Measurements from ENCODE around the gene RNGTT. TPM values are rescaled to one million over a fixed set of nuclear protein-coding genes. Genes with fewer than 3 reads are reported as not detected.

RNGTT gene
- total RNA-seq, 1 donor from 2014 or later, result 14.6 TPM

DNA sequence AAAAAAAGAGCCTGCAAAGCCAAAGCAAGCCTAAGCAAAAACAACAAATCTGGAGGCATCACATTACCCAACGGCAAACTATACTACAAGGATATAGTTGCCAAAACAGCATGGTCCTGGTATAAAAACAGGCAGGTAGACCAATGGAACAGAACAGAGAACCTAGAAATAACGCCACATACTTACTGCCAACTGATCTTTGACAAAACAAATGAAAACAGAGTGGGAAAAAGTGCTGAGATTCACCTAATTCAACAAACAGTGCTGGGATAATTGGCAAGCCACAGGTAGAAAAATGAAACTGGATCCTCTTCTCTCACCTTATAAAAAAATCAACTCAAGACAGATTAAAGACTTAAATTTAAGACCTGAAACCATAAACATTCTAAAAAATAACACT is 291.8 kb downstream of the RNGTT start:
- Mint-ChIP-seq H3K9me3 (ENCODE audit: unreplicated experiment) (peaks cover 7% of the 10 kb centered on the region), H3K4me1 (ENCODE audit: unreplicated experiment) (no peaks in the 10 kb centered on the region), H3K36me3 (ENCODE audit: low read depth, unreplicated experiment) (peaks cover 29% of the 10 kb centered on the region), H3K27ac (ENCODE audit: unreplicated experiment) (no peak overlapping the region), H3K27me3 (ENCODE audit: unreplicated experiment) (no peaks in the 10 kb centered on the region), H3K4me3 (ENCODE audit: unreplicated experiment) (no peak overlapping the region)
- DNase-seq (ENCODE audit: low spot score), result no peak
- TF ChIP-seq, protein P1, sequence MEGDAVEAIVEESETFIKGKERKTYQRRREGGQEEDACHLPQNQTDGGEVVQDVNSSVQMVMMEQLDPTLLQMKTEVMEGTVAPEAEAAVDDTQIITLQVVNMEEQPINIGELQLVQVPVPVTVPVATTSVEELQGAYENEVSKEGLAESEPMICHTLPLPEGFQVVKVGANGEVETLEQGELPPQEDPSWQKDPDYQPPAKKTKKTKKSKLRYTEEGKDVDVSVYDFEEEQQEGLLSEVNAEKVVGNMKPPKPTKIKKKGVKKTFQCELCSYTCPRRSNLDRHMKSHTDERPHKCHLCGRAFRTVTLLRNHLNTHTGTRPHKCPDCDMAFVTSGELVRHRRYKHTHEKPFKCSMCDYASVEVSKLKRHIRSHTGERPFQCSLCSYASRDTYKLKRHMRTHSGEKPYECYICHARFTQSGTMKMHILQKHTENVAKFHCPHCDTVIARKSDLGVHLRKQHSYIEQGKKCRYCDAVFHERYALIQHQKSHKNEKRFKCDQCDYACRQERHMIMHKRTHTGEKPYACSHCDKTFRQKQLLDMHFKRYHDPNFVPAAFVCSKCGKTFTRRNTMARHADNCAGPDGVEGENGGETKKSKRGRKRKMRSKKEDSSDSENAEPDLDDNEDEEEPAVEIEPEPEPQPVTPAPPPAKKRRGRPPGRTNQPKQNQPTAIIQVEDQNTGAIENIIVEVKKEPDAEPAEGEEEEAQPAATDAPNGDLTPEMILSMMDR (IDR thresholded peaks at IDR 0.05; ENCODE audit: unreplicated experiment), result no peak

DNA sequence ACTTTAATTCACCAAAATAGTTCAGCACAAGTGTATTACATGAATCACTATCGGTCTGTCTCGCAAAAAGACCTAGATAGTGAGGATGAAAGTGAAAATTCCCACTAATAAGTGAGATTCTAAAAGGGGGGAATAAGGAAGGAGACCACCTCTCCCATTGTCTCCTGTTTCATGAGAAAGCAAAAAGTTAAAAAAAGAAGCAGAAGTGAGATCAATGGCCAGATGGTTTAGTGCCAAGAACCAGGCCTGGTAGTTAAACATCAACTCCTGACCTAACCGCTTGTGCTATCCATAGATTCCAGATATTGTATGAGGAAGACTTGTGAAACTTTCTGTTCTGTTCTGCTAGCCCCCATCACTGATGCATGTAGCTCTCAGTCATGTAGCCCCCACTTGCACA is 293.0 kb downstream of the RNGTT start:
- H3K4me3 Mint-ChIP-seq (ENCODE audit: unreplicated experiment), result no peak overlapping the region

DNA sequence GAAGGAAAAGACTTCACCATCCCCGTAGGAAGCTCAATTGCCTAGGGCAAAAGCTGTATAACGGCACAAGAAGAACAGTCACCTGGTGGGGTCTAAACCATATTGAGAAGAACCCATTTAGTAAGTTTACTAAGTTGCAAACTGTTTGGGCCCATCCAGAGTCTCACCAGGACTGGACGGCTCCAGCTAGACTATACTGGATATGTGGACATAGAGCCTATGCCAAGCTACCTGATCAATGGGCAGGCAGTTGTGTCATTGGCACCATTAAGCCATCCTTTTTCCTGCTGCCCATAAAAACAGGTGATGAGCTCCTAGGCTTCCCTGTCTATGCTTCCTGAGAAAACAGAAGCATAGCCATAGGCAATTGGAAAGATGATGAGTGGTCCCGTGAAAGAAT is 293.9 kb downstream of the RNGTT start:
- Mint-ChIP-seq H3K27me3 (ENCODE audit: unreplicated experiment) (no peaks in the 10 kb centered on the region), H3K36me3 (ENCODE audit: low read depth, unreplicated experiment) (peaks cover 34% of the 10 kb centered on the region), H3K9me3 (ENCODE audit: unreplicated experiment) (peaks cover 7% of the 10 kb centered on the region), H3K4me3 (ENCODE audit: unreplicated experiment) (no peak overlapping the region), H3K27ac (ENCODE audit: unreplicated experiment) (no peak overlapping the region), H3K4me1 (ENCODE audit: unreplicated experiment) (no peaks in the 10 kb centered on the region)
- TF ChIP-seq, protein P1 (IDR thresholded peaks at IDR 0.05; ENCODE audit: unreplicated experiment), result no peak
- DNase-seq (ENCODE audit: low spot score), result no peak

More for the DNA sequence above, 293.0 kb downstream of the RNGTT start:
- H3K27ac Mint-ChIP-seq (ENCODE audit: unreplicated experiment), result no peak overlapping the region
- no peak for DNase-seq (ENCODE audit: low spot score)
- no peaks in the 10 kb centered on the region for H3K4me1 Mint-ChIP-seq (ENCODE audit: unreplicated experiment)
- H3K27me3 Mint-ChIP-seq (ENCODE audit: unreplicated experiment), result no peaks in the 10 kb centered on the region
- H3K9me3 Mint-ChIP-seq (ENCODE audit: unreplicated experiment), result peaks cover 7% of the 10 kb centered on the region
- H3K36me3 Mint-ChIP-seq (ENCODE audit: low read depth, unreplicated experiment), result peaks cover 29% of the 10 kb centered on the region
- TF ChIP-seq, protein P1 (IDR thresholded peaks at IDR 0.05; ENCODE audit: unreplicated experiment), result no peak

DNA sequence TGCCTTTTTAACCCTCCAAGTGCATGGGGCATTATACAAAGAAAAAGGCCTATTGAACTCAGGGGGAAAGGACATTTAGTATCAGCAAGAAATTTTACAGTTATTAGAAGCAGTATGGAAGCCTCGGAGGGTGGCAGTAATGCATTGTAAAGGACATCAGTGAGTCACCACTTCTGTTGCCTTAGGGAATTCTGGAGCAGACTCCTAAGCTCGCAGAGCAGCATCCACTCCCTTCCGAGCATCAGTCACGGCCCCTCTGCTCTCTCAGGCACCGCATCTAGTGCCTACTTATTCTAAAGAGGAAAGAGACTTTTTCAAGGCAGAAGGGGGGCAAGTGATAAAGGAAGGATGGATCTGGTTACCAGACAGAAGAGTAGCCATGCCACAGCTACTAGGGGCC is 296.5 kb downstream of the RNGTT start:
- peaks cover 5% of the 10 kb centered on the region for H3K27me3 Mint-ChIP-seq (ENCODE audit: unreplicated experiment)
- H3K27ac Mint-ChIP-seq (ENCODE audit: unreplicated experiment), result no peak overlapping the region
- peaks cover 10% of the 10 kb centered on the region for H3K9me3 Mint-ChIP-seq (ENCODE audit: unreplicated experiment)
- peaks cover 52% of the 10 kb centered on the region for H3K36me3 Mint-ChIP-seq (ENCODE audit: low read depth, unreplicated experiment)
- no peak overlapping the region for H3K4me3 Mint-ChIP-seq (ENCODE audit: unreplicated experiment)
- DNase-seq (ENCODE audit: low spot score), result no peak
- TF ChIP-seq, protein P1 (IDR thresholded peaks at IDR 0.05; ENCODE audit: unreplicated experiment), result no peak
- no peaks in the 10 kb centered on the region for H3K4me1 Mint-ChIP-seq (ENCODE audit: unreplicated experiment)

DNA sequence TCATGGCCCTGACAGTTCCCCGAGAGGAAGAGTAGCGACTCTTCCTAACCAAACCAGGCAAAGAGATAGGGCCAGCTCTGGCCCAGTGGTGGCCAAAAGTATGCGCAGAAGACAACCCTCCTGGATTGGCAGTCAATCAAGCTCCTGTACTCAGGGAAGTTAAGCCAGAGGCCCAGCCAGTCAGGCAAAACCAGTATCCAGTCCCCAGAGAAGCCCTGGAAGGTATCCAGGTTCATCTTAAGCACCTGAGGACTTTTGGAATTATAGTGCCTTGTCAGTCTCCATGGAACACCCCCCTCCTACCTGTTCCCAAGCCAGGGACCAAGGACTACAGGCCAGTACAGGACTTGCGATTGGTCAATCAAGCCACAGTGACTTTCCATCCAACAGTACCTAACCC is 298.3 kb downstream of the RNGTT start:
- Mint-ChIP-seq H3K36me3 (ENCODE audit: low read depth, unreplicated experiment) (peaks cover 45% of the 10 kb centered on the region), H3K27me3 (ENCODE audit: unreplicated experiment) (peaks cover 5% of the 10 kb centered on the region), H3K4me1 (ENCODE audit: unreplicated experiment) (no peaks in the 10 kb centered on the region), H3K27ac (ENCODE audit: unreplicated experiment) (no peak overlapping the region), H3K9me3 (ENCODE audit: unreplicated experiment) (peaks cover 5% of the 10 kb centered on the region), H3K4me3 (ENCODE audit: unreplicated experiment) (no peak overlapping the region)
- DNase-seq (ENCODE audit: low spot score), result no peak
- TF ChIP-seq, protein P1 (IDR thresholded peaks at IDR 0.05; ENCODE audit: unreplicated experiment), result no peak

Measured in endothelial cell (in vitro differentiated cells).